Esophagus muscularis mucosa (tissue), 4 donors: ENCODE results near the gene MYD88. TPM values are rescaled to one million over a fixed set of nuclear protein-coding genes. Genes with fewer than 3 reads are reported as not detected.
A peak's percentile ranks its signal among the peaks of the same experiment; 100 is the strongest.

Source experiments
- DNase-seq: peaks from one replicate; pipeline ENCODE4 v3.0.0-alpha.2; 2017; ENCODE audit errors: extremely low spot score
- H3K27ac ChIP-seq, 4 donors: fragments of 200-600 bp; sonication (generic); replicated peaks in 1 of 4; 1 replicate in 3 of 4; 2 replicates in 1 of 4; pipeline ENCODE4 v1.5.1; 2016 to 2019; ENCODE audit warnings: mild to moderate bottlenecking in 1 of 4
- H3K27me3 ChIP-seq, 4 donors: fragments of 200-600 bp; sonication (generic); one replicate each; pipeline versions ENCODE4 v1.5.1 to v1.6.0; 2016 to 2019
- H3K36me3 ChIP-seq, 4 donors: fragments of 200-600 bp; sonication (generic); one replicate each; pipeline ENCODE4 v1.5.1; 2016 to 2019
- H3K4me1 ChIP-seq, 4 donors: fragments of 200-600 bp; sonication (generic); one replicate each; pipeline ENCODE4 v1.5.1; 2016 to 2019
- H3K4me3 ChIP-seq, 4 donors: fragments of 200-600 bp; sonication (generic); 1 replicate in 2 of 4; 2 replicates in 2 of 4; pipeline ENCODE4 v1.5.1; 2016 to 2019; ENCODE audit warnings: mild to moderate bottlenecking in 4 of 4, moderate library complexity in 1 of 4
- H3K9me3 ChIP-seq, 4 donors: fragments of 200-600 bp; sonication (generic); 1 replicate in 3 of 4; 2 replicates in 1 of 4; pipeline ENCODE4 v1.5.1; 2016 to 2019
- EP300 ChIP-seq: sonication (generic); formaldehyde crosslinking; IDR thresholded peaks from one replicate; pipeline ENCODE4 v1.6.1; 2017; ENCODE audit warnings: antibody characterized with exemption
- POLR2A ChIP-seq: fragments of 450-650 bp; IDR thresholded peaks from one replicate; pipeline ENCODE4 v1.6.1; 2017; ENCODE audit warnings: antibody characterized with exemption, moderate library complexity, mild to moderate bottlenecking, low read depth
- POLR2AphosphoS5 ChIP-seq, 2 donors: sonication (generic); formaldehyde crosslinking; IDR thresholded peaks; one replicate each; pipeline ENCODE4 v1.6.1; 2017; ENCODE audit warnings: antibody characterized with exemption in 2 of 2
- WGBS: methylation state at CpG from one replicate; pipeline ENCODE4 v1.1.5; 2018; 5-methylcytosine and 5-hydroxymethylcytosine counted together
- intact Hi-C: fragments of 100-400 bp; cut with DNase I; formaldehyde crosslinking; loops from one replicate; pipeline ENCODE4 v1.15.1; 2023
- total RNA-seq, 4 donors: library from RNA; depleted of rRNA; stranded (reverse); fragments of >200 nt; gene quantifications; one replicate each; pipeline versions ENCODE4 v1.1.0 to v1.2.1, GENCODE V29; 2016
- TF ChIP-seq, protein P1 (sequence below), 3 experiments: fragments of 200-600 bp in 2 of 3; fragments of 450-650 bp in 1 of 3; sonication (generic) in 2 of 3; IDR thresholded peaks; one replicate each; pipeline ENCODE4 v1.5.1; 2017 to 2019; ENCODE audit warnings: antibody characterized with exemption in 3 of 3, mild to moderate bottlenecking in 2 of 3, moderate library complexity in 1 of 3

The MYD88 gene
- total RNA-seq, 4 donors from 2014 or later: 21.2 to 38.6 (median 26.1) TPM

DNA sequence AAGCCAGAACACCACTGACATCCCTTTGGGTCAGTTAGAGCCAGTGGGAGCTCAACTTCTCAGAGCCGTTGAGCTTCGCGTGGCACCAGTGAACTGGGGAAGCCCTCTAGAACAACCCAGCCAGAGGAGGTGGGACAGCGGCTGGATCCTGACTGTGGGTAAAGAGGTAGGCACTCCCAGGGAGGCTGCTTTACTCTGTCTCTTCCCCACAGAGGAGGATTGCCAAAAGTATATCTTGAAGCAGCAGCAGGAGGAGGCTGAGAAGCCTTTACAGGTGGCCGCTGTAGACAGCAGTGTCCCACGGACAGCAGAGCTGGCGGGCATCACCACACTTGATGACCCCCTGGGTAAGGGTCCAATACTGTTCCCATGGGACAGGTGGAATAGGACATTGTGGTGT, 1.2 kb downstream of the MYD88 start:
- 94% methylated on average over 3 of the region's 7 CpGs for WGBS
- peaks cover 0 to 32% (median 22%) of the 10 kb centered on the region in 4 donors for H3K36me3 ChIP-seq
- intact Hi-C loops: loop anchor here (2.0 to 5.0 kb wide), 3 partner anchors 25 to 313 kb away; partner anchors contain the start of genes ACVR2B and OXSR1
- TF ChIP-seq POLR2AphosphoS5 (IDR thresholded peaks at IDR 0.05) (no peak), EP300 (no peak), POLR2A (no peak)
- TF ChIP-seq, protein P1, sequence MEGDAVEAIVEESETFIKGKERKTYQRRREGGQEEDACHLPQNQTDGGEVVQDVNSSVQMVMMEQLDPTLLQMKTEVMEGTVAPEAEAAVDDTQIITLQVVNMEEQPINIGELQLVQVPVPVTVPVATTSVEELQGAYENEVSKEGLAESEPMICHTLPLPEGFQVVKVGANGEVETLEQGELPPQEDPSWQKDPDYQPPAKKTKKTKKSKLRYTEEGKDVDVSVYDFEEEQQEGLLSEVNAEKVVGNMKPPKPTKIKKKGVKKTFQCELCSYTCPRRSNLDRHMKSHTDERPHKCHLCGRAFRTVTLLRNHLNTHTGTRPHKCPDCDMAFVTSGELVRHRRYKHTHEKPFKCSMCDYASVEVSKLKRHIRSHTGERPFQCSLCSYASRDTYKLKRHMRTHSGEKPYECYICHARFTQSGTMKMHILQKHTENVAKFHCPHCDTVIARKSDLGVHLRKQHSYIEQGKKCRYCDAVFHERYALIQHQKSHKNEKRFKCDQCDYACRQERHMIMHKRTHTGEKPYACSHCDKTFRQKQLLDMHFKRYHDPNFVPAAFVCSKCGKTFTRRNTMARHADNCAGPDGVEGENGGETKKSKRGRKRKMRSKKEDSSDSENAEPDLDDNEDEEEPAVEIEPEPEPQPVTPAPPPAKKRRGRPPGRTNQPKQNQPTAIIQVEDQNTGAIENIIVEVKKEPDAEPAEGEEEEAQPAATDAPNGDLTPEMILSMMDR (IDR thresholded peaks at IDR 0.05): no peak
- peaks cover 29 to 48% (median 44%) of the 10 kb centered on the region in 4 donors for H3K4me1 ChIP-seq
- no peak for DNase-seq
- peak overlapping the region in 1 of 4 donors; percentile 97 for H3K27ac ChIP-seq
- peak overlapping the region; percentile 94 to 98 (median 94) for H3K4me3 ChIP-seq
- no peaks in the 10 kb centered on the region for H3K9me3 ChIP-seq
- H3K27me3 ChIP-seq: no peaks in the 10 kb centered on the region

DNA sequence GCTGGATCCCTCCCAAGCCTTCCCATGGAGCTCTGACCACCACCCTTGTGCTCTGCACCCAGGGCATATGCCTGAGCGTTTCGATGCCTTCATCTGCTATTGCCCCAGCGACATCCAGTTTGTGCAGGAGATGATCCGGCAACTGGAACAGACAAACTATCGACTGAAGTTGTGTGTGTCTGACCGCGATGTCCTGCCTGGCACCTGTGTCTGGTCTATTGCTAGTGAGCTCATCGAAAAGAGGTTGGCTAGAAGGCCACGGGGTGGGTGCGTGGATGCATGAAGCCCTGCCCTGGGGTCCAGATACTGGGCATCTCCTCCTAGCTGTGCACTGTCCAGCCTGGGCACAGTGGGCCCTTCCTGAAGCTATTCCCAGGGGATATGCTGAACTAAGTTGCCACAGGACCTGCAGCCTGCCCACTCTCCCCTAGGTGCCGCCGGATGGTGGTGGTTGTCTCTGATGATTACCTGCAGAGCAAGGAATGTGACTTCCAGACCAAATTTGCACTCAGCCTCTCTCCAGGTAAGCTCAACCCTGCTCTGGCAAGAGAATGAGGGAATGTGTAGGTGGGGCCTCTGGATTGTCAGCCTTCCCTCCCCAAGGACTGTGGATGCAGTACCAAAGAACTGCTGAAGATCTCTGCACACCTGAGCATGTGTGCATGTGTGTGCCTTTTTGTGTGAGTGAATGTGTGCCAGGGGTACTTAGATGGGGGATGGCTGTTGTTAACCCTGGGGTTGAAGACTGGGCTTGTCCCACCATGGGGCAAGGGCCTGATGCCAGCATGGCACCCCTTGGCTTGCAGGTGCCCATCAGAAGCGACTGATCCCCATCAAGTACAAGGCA, 2.1 kb downstream of the MYD88 start:
- Histone ChIP-seq H3K9me3 (no peaks in the 10 kb centered on the region), H3K27ac (no peak overlapping the region), H3K27me3 (no peaks in the 10 kb centered on the region), H3K36me3 (peaks cover 0 to 26% (median 18%) of the 10 kb centered on the region in 4 donors), H3K4me1 (peaks cover 23 to 39% (median 36%) of the 10 kb centered on the region in 4 donors), H3K4me3 (no peak overlapping the region)
- no peak for DNase-seq
- intact Hi-C loops: no loop called here
- no peak for TF ChIP-seq POLR2AphosphoS5 (IDR thresholded peaks at IDR 0.05)
- no peak for TF ChIP-seq POLR2A
- TF ChIP-seq EP300: no peak
- TF ChIP-seq, protein P1 (IDR thresholded peaks at IDR 0.05): no peak
- WGBS: 100% methylated on average over 3 of the region's 13 CpGs

DNA sequence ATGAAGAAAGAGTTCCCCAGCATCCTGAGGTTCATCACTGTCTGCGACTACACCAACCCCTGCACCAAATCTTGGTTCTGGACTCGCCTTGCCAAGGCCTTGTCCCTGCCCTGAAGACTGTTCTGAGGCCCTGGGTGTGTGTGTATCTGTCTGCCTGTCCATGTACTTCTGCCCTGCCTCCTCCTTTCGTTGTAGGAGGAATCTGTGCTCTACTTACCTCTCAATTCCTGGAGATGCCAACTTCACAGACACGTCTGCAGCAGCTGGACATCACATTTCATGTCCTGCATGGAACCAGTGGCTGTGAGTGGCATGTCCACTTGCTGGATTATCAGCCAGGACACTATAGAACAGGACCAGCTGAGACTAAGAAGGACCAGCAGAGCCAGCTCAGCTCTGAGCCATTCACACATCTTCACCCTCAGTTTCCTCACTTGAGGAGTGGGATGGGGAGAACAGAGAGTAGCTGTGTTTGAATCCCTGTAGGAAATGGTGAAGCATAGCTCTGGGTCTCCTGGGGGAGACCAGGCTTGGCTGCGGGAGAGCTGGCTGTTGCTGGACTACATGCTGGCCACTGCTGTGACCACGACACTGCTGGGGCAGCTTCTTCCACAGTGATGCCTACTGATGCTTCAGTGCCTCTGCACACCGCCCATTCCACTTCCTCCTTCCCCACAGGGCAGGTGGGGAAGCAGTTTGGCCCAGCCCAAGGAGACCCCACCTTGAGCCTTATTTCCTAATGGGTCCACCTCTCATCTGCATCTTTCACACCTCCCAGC, 2.9 kb downstream of the MYD88 start:
- TF ChIP-seq EP300 (no peak), POLR2A (no peak), POLR2AphosphoS5 (IDR thresholded peaks at IDR 0.05) (no peak)
- TF ChIP-seq, protein P1 (IDR thresholded peaks at IDR 0.05): no peak
- H3K4me1 ChIP-seq: peaks cover 17 to 31% (median 29%) of the 10 kb centered on the region in 4 donors
- H3K36me3 ChIP-seq: peaks cover 0 to 26% (median 18%) of the 10 kb centered on the region in 4 donors
- no peaks in the 10 kb centered on the region for H3K9me3 ChIP-seq
- H3K4me3 ChIP-seq: no peak overlapping the region
- DNase-seq: no peak
- H3K27ac ChIP-seq: no peak overlapping the region
- 92% methylated on average over 7 of the region's 7 CpGs for WGBS
- intact Hi-C loops: no loop called here
- H3K27me3 ChIP-seq: no peaks in the 10 kb centered on the region

DNA sequence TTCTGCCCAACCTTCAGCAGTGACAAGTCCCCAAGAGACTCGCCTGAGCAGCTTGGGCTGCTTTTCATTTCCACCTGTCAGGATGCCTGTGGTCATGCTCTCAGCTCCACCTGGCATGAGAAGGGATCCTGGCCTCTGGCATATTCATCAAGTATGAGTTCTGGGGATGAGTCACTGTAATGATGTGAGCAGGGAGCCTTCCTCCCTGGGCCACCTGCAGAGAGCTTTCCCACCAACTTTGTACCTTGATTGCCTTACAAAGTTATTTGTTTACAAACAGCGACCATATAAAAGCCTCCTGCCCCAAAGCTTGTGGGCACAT, 3.5 kb downstream of the MYD88 start:
- intact Hi-C loops: no loop called here

More for the DNA sequence above, 3.5 kb downstream of the MYD88 start:
- no peak for DNase-seq
- peaks cover 0 to 1% (median 0%) of the 10 kb centered on the region in 4 donors for H3K9me3 ChIP-seq
- WGBS: 92% methylated on average over 2 of the region's 2 CpGs
- H3K27me3 ChIP-seq: no peaks in the 10 kb centered on the region
- no peak overlapping the region for H3K4me3 ChIP-seq
- H3K36me3 ChIP-seq: peaks cover 0 to 26% (median 18%) of the 10 kb centered on the region in 4 donors
- no peak overlapping the region for H3K27ac ChIP-seq
- H3K4me1 ChIP-seq: peaks cover 17 to 31% (median 29%) of the 10 kb centered on the region in 4 donors
- TF ChIP-seq POLR2AphosphoS5 (IDR thresholded peaks at IDR 0.05): no peak
- no peak for TF ChIP-seq EP300
- TF ChIP-seq POLR2A: no peak
- TF ChIP-seq, protein P1 (IDR thresholded peaks at IDR 0.05): no peak
